PFSK-1 (cell line): Measurements from ENCODE around the gene HEBP2.

Source experiments
- REST ChIP-seq, 2 experiments: IDR thresholded peaks; 2 replicates each; pipeline versions ENCODE4 v1.6.1 to v1.8.0; 2011 to 2012; ENCODE audit warnings: low read depth in 2 of 2, low read length in 2 of 2, control low read depth in 1 of 2, inconsistent platforms in 1 of 2, mild to moderate bottlenecking in 1 of 2, moderate library complexity in 1 of 2; ENCODE audit not compliant: insufficient read depth in 1 of 2
- TAF1 ChIP-seq: IDR thresholded peaks from 2 replicates; pipeline ENCODE4 v1.6.1; 2012; ENCODE audit warnings: low read length, control low read depth, borderline replicate concordance; ENCODE audit not compliant: insufficient read depth

GRCh38 chr6:138415125-138415524 lies 11.1 kb downstream of the HEBP2 start:
- no peak for TF ChIP-seq TAF1
- TF ChIP-seq REST (IDR thresholded peaks at IDR 0.05; ENCODE audit: insufficient read depth in 1 of 2, low read depth in 2 of 2, low read length in 2 of 2), result no peak
